Neural cell (in vitro differentiated cells): ENCODE results near the gene CDK4. TPM values are rescaled to one million over a fixed set of nuclear protein-coding genes. Genes with fewer than 3 reads are reported as not detected.
A peak's percentile ranks its signal among the peaks of the same experiment; 100 is the strongest.

Experiments
- H2AFZ ChIP-seq: fragments of 200-600, 300-800 bp; sonication (generic), shearing (Covaris generic); 2 replicates; pipeline ENCODE4 v1.6.0; 2014; ENCODE audit warnings: low read depth, mild to moderate bottlenecking, antibody characterized with exemption, low read length, moderate library complexity
- H3F3A ChIP-seq: fragments of 200-600 bp; shearing (Covaris generic); 2 replicates; pipeline ENCODE4 v1.6.1; 2016; ENCODE audit warnings: mild to moderate bottlenecking, moderate library complexity, mixed read lengths, antibody characterized with exemption, low read length; ENCODE audit not compliant: insufficient read depth, poor library complexity, severe bottlenecking
- H3K27ac ChIP-seq: fragments of 200-600, 300-800 bp; sonication (generic), shearing (Covaris generic); 2 replicates; pipeline ENCODE4 v1.5.1; 2014; ENCODE audit warnings: mild to moderate bottlenecking, low read length, moderate library complexity
- H3K27me3 ChIP-seq: fragments of 300-800, 200-600 bp; sonication (generic), shearing (Covaris generic); 2 replicates; pipeline ENCODE4 v1.6.0; 2014; ENCODE audit warnings: mild to moderate bottlenecking, low read depth, low read length, moderate library complexity; ENCODE audit not compliant: insufficient read depth
- H3K36me3 ChIP-seq: fragments of 300-800, 200-600 bp; sonication (generic), shearing (Covaris generic); 2 replicates; pipeline ENCODE4 v1.5.1; 2014; ENCODE audit warnings: mild to moderate bottlenecking, antibody characterized with exemption, low read length, moderate library complexity; ENCODE audit not compliant: insufficient read depth
- H3K4me2 ChIP-seq: fragments of 300-800, 200-600 bp; sonication (generic), shearing (Covaris generic); 2 replicates; pipeline ENCODE4 v1.6.0; 2014; ENCODE audit warnings: mild to moderate bottlenecking, low read length
- H3K4me3 ChIP-seq: fragments of 300-800, 200-600 bp; sonication (generic), shearing (Covaris generic); 2 replicates; pipeline ENCODE4 v1.5.1; 2014; ENCODE audit warnings: mild to moderate bottlenecking, low read length, moderate library complexity
- H3K79me2 ChIP-seq: fragments of 200-600 bp; shearing (Covaris generic); replicated peaks from 2 replicates; pipeline ENCODE4 v1.6.0; 2014; ENCODE audit warnings: mild to moderate bottlenecking, low read length, moderate library complexity; ENCODE audit not compliant: insufficient read depth
- H3K9ac ChIP-seq: fragments of 300-800, 200-600 bp; sonication (generic), shearing (Covaris generic); 2 replicates; pipeline ENCODE4 v1.6.1; 2016; ENCODE audit warnings: mild to moderate bottlenecking, low read length, mixed read lengths
- H3K9me2 ChIP-seq: fragments of 200-600 bp; shearing (Covaris generic); 2 replicates; pipeline ENCODE4 v1.6.1; 2016; ENCODE audit warnings: mild to moderate bottlenecking, low read length, mixed read lengths; ENCODE audit not compliant: insufficient read depth
- H3K9me3 ChIP-seq: fragments of 200-600, 300-800 bp; sonication (generic), shearing (Covaris generic); 2 replicates; pipeline ENCODE4 v1.6.1; 2016; ENCODE audit warnings: mild to moderate bottlenecking, mixed run types, low read length, moderate library complexity, mixed read lengths
- H4K20me1 ChIP-seq: fragments of 200-600 bp; shearing (Covaris generic); 2 replicates; pipeline ENCODE4 v1.6.1; 2016; ENCODE audit warnings: mild to moderate bottlenecking, mixed run types; ENCODE audit not compliant: insufficient read depth
- CTCF ChIP-seq: fragments of 450-650 bp; IDR thresholded peaks from 2 replicates; pipeline ENCODE4 v1.5.1; 2014; ENCODE audit warnings: antibody characterized with exemption, mild to moderate bottlenecking, moderate library complexity; ENCODE audit not compliant: poor library complexity, severe bottlenecking
- EP300 ChIP-seq: fragments of 450-650 bp; conservative IDR thresholded peaks from 2 replicates; pipeline ENCODE4 v1.6.1; 2014; ENCODE audit warnings: antibody characterized with exemption, mild to moderate bottlenecking, moderate library complexity; ENCODE audit not compliant: poor library complexity, severe bottlenecking
- EZH2 ChIP-seq: fragments of 200-600, 300-800 bp; shearing (Covaris generic), sonication (generic); IDR thresholded peaks from 2 replicates; pipeline ENCODE4 v1.6.1; 2014; ENCODE audit warnings: antibody characterized with exemption, low read length, borderline replicate concordance, mild to moderate bottlenecking; ENCODE audit not compliant: insufficient read depth, poor library complexity, severe bottlenecking
- MXI1 ChIP-seq: fragments of 450-650 bp; conservative IDR thresholded peaks from 2 replicates; pipeline ENCODE4 v1.6.1; 2014; ENCODE audit warnings: antibody characterized with exemption, mild to moderate bottlenecking; ENCODE audit not compliant: poor library complexity, severe bottlenecking
- POLR2AphosphoS5 ChIP-seq: IDR thresholded peaks from 2 replicates; pipeline ENCODE4 v1.6.1; 2012
- RAD21 ChIP-seq: fragments of 450-650 bp; conservative IDR thresholded peaks from 2 replicates; pipeline ENCODE4 v1.6.1; 2014; ENCODE audit warnings: antibody characterized with exemption, mild to moderate bottlenecking, moderate library complexity
- SMC3 ChIP-seq: fragments of 450-650 bp; conservative IDR thresholded peaks from 2 replicates; pipeline ENCODE4 v1.6.1; 2014; ENCODE audit warnings: antibody characterized with exemption, mild to moderate bottlenecking, moderate library complexity; ENCODE audit not compliant: poor library complexity
- TAF1 ChIP-seq: IDR thresholded peaks from 2 replicates; pipeline ENCODE4 v1.6.1; 2012; ENCODE audit warnings: low read depth
- polyA plus RNA-seq: library from polyadenylated mRNA; depleted of rRNA; stranded (reverse); fragments of >200 nt; gene quantifications from 2 replicates; pipeline ENCODE4 v1.2.3, GENCODE V29; 2014
- TF ChIP-seq, protein P1 (sequence below): IDR thresholded peaks from 2 replicates; pipeline ENCODE4 v1.6.1; 2012; ENCODE audit warnings: borderline replicate concordance

CDK4 gene
- polyA plus RNA-seq, 1 donor from 2014 or later, result 104 TPM

DNA sequence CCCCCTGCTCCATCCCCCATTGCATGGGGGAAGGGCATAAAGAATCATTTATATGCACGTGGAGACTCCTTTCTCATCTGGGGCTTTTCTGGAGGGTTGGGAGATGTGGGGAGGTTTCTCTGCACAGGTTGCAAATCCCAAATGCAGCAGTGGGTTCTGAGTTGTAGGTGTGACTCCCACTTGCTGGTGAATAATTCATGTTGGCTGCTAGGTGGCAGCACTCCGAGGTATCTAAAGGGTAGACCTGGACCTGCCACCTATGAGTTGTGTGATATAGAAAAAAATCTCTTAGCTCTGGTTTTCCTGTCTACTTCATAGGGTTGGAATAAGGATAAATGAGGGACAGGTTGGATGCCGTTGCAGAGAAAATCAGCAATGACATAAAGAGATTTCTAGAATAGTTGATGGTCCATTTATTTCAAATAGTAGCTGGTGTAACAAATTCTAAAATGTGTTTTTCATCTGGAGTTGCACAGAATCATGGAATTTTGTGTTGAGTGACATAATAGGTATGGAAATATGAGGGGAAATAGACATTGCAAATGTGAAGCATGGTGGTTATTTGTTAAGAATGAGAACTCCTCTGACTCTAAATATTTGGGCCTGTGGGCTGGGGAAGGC lies 7.4 kb upstream of the CDK4 start:
- Histone ChIP-seq H4K20me1 (no peaks in the 10 kb centered on the region), H3K9me3 (no peaks in the 10 kb centered on the region), H3K27ac (no peak overlapping the region), H3K9ac (no peak overlapping the region), H3K4me2 (no peak overlapping the region), H3K36me3 (no peaks in the 10 kb centered on the region), H3F3A (no peaks in the 10 kb centered on the region), H3K9me2 (no peaks in the 10 kb centered on the region), H3K4me3 (no peak overlapping the region), H2AFZ (no peak overlapping the region), H3K27me3 (peaks cover 22% of the 10 kb centered on the region), H3K79me2 (no peaks in the 10 kb centered on the region)
- TF ChIP-seq CTCF (peak; percentile 72), MXI1 (no peak), SMC3 (peak; percentile 49), RAD21 (peak; percentile 35)

DNA sequence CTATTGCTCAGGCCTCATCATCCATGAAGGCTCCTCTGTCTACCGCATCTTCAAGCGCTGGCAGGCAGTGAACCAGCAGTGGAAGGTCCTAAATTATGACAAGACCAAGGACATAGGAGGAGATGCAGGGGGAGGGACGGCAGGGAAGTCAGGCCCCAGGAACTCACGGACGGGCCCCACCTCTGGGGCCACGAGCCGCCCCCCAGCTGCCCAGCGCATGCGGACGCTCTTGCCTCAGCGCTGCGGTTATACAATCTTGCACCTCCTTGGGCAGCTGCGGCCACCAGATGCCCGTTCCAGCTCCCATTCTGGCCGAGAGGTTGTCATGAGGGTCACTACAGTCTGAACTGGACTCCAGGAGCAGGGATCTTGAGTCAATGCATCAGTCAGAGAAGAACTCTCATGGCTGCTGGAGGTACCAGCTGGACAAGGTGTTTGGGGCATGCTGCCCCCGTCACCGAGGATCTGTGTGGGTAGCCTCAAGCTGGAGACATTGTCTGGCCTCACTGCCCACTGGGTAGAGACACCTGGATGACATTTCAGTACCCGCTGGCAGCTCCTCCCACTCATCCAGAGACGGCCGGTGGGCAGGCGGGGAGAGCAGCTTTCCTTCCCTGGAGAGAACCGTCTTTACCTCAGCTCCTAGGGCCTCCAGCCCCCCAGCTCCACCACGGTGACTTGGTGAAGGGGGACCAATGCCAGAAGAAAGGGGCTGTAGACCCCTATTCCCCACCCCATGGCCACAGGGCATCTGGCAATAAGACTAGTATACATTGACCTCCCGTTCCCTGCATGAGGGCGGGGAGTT lies 6.6 kb upstream of the CDK4 start:
- H3K9ac ChIP-seq, result no peak overlapping the region
- no peak overlapping the region for H3K4me2 ChIP-seq
- H3K27ac ChIP-seq, result no peak overlapping the region
- no peak overlapping the region for H3K4me3 ChIP-seq
- H3K27me3 ChIP-seq, result peaks cover 15% of the 10 kb centered on the region
- H3K79me2 ChIP-seq, result no peaks in the 10 kb centered on the region
- no peaks in the 10 kb centered on the region for H3K9me2 ChIP-seq
- no peaks in the 10 kb centered on the region for H4K20me1 ChIP-seq
- H2AFZ ChIP-seq, result no peak overlapping the region
- TF ChIP-seq TAF1 (no peak), EZH2 (no peak), EP300 (no peak), SMC3 (no peak), POLR2AphosphoS5 (no peak), CTCF (no peak)
- TF ChIP-seq, protein P1, sequence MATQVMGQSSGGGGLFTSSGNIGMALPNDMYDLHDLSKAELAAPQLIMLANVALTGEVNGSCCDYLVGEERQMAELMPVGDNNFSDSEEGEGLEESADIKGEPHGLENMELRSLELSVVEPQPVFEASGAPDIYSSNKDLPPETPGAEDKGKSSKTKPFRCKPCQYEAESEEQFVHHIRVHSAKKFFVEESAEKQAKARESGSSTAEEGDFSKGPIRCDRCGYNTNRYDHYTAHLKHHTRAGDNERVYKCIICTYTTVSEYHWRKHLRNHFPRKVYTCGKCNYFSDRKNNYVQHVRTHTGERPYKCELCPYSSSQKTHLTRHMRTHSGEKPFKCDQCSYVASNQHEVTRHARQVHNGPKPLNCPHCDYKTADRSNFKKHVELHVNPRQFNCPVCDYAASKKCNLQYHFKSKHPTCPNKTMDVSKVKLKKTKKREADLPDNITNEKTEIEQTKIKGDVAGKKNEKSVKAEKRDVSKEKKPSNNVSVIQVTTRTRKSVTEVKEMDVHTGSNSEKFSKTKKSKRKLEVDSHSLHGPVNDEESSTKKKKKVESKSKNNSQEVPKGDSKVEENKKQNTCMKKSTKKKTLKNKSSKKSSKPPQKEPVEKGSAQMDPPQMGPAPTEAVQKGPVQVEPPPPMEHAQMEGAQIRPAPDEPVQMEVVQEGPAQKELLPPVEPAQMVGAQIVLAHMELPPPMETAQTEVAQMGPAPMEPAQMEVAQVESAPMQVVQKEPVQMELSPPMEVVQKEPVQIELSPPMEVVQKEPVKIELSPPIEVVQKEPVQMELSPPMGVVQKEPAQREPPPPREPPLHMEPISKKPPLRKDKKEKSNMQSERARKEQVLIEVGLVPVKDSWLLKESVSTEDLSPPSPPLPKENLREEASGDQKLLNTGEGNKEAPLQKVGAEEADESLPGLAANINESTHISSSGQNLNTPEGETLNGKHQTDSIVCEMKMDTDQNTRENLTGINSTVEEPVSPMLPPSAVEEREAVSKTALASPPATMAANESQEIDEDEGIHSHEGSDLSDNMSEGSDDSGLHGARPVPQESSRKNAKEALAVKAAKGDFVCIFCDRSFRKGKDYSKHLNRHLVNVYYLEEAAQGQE, result no peak
- no peaks in the 10 kb centered on the region for H3F3A ChIP-seq
- no peaks in the 10 kb centered on the region for H3K36me3 ChIP-seq
- H3K9me3 ChIP-seq, result no peaks in the 10 kb centered on the region
